ENCODE results near the gene OR4D5. TPM values are rescaled to one million over a fixed set of nuclear protein-coding genes. Genes with fewer than 3 reads are reported as not detected.

OR4D5 gene
- total and polyA plus RNA-seq, 4 donors = 0.19 TPM; not detected in 3

DNA sequence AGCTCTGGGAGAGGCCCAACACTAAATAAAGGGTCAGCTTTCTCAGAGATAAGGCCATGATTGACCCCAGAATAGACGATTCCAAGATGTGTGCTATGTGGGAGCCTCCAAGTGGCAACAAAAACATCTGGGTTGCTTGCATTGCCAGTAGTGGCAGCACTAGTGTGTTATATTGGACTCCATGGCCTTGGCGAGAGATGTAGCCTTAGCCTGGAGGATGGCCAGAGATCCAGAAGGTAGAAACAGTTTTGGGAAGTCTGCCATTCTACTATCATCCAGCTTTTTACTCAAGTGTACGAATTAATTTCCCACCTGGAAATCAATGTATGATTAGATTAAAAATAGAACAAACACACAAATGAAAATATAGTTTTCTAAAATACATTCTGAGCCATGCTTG, 34.5 kb upstream of the OR4D5 start:
- Histone ChIP-seq H3K36me3 (ENCODE audit: control insufficient read depth in 4 of 4, insufficient read depth in 3 of 4, low read depth in 1 of 4, low read length in 3 of 4) (no peaks in the 10 kb centered on the region), H3K9me3 (ENCODE audit: control insufficient read depth in 4 of 4, low read length in 3 of 4) (no peaks in the 10 kb centered on the region), H3K27ac (ENCODE audit: low read depth in 1 of 2, low read length in 2 of 2) (no peak overlapping the region), H3K4me3 (ENCODE audit: low read depth in 1 of 3, low read length in 3 of 3) (no peak overlapping the region), H3K9ac (ENCODE audit: low read depth in 1 of 2, low read length in 2 of 2) (no peak overlapping the region), H3K4me1 (ENCODE audit: control insufficient read depth in 4 of 4, insufficient read depth in 4 of 4, low read length in 3 of 4) (no peaks in the 10 kb centered on the region), H3K27me3 (ENCODE audit: control insufficient read depth in 4 of 4, insufficient read depth in 4 of 4, low read length in 3 of 4) (no peaks in the 10 kb centered on the region)
- no peak for DNase-seq (ENCODE audit: low spot score)
- 53% methylated on average over 3 of the region's 3 CpGs for WGBS
- TF ChIP-seq RAD21 (IDR thresholded peaks at IDR 0.05) = no peak
- TF ChIP-seq HNF4A (conservative IDR thresholded peaks at IDR 0.05) = no peak
- TF ChIP-seq SP1 (IDR thresholded peaks at IDR 0.05) = no peak
- TF ChIP-seq FOXA2 (IDR thresholded peaks at IDR 0.05) = no peak
- TF ChIP-seq, protein P1, sequence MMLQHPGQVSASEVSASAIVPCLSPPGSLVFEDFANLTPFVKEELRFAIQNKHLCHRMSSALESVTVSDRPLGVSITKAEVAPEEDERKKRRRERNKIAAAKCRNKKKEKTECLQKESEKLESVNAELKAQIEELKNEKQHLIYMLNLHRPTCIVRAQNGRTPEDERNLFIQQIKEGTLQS (IDR thresholded peaks at IDR 0.05) = no peak
- TF ChIP-seq JUND (IDR thresholded peaks at IDR 0.05) = no peak
- TF ChIP-seq YY1 (IDR thresholded peaks at IDR 0.05) = no peak
- TF ChIP-seq, protein P2, sequence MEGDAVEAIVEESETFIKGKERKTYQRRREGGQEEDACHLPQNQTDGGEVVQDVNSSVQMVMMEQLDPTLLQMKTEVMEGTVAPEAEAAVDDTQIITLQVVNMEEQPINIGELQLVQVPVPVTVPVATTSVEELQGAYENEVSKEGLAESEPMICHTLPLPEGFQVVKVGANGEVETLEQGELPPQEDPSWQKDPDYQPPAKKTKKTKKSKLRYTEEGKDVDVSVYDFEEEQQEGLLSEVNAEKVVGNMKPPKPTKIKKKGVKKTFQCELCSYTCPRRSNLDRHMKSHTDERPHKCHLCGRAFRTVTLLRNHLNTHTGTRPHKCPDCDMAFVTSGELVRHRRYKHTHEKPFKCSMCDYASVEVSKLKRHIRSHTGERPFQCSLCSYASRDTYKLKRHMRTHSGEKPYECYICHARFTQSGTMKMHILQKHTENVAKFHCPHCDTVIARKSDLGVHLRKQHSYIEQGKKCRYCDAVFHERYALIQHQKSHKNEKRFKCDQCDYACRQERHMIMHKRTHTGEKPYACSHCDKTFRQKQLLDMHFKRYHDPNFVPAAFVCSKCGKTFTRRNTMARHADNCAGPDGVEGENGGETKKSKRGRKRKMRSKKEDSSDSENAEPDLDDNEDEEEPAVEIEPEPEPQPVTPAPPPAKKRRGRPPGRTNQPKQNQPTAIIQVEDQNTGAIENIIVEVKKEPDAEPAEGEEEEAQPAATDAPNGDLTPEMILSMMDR (IDR thresholded peaks at IDR 0.05; ENCODE audit: low read depth, low read length, missing input control) = no peak
- no peak for TF ChIP-seq HNF4G (IDR thresholded peaks at IDR 0.05)
- TF ChIP-seq TAF1 (conservative IDR thresholded peaks at IDR 0.05) = no peak
- TF ChIP-seq, protein P3, sequence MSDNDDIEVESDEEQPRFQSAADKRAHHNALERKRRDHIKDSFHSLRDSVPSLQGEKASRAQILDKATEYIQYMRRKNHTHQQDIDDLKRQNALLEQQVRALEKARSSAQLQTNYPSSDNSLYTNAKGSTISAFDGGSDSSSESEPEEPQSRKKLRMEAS (IDR thresholded peaks at IDR 0.05) = no peak
- TF ChIP-seq FOXA1 (IDR thresholded peaks at IDR 0.05) = no peak
- no peak for TF ChIP-seq RXRA (IDR thresholded peaks at IDR 0.05)
- TF ChIP-seq, protein P4, sequence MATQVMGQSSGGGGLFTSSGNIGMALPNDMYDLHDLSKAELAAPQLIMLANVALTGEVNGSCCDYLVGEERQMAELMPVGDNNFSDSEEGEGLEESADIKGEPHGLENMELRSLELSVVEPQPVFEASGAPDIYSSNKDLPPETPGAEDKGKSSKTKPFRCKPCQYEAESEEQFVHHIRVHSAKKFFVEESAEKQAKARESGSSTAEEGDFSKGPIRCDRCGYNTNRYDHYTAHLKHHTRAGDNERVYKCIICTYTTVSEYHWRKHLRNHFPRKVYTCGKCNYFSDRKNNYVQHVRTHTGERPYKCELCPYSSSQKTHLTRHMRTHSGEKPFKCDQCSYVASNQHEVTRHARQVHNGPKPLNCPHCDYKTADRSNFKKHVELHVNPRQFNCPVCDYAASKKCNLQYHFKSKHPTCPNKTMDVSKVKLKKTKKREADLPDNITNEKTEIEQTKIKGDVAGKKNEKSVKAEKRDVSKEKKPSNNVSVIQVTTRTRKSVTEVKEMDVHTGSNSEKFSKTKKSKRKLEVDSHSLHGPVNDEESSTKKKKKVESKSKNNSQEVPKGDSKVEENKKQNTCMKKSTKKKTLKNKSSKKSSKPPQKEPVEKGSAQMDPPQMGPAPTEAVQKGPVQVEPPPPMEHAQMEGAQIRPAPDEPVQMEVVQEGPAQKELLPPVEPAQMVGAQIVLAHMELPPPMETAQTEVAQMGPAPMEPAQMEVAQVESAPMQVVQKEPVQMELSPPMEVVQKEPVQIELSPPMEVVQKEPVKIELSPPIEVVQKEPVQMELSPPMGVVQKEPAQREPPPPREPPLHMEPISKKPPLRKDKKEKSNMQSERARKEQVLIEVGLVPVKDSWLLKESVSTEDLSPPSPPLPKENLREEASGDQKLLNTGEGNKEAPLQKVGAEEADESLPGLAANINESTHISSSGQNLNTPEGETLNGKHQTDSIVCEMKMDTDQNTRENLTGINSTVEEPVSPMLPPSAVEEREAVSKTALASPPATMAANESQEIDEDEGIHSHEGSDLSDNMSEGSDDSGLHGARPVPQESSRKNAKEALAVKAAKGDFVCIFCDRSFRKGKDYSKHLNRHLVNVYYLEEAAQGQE (IDR thresholded peaks at IDR 0.05) = no peak

DNA sequence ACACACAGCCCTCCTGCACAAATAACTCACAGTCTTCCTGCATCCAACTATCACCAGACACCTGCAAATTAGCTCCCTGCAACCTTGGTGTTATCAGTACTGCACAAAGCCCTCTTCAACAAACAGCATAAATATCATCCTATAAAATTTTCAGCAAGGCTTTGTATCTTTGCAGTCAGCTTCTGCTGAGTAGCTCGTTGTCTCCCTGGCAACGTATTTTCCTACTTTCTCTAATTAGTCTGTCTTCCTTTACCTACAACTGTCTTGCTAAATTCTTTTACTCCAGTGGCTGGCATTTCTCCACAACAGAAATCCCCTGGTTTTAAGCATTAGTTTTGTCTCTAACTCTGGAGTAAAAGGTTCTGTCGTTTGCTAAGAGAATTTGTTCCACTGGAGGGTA, 33.6 kb upstream of the OR4D5 start:
- Histone ChIP-seq H3K36me3 (ENCODE audit: control insufficient read depth in 4 of 4, insufficient read depth in 3 of 4, low read depth in 1 of 4, low read length in 3 of 4) (no peaks in the 10 kb centered on the region), H3K4me3 (ENCODE audit: low read depth in 1 of 3, low read length in 3 of 3) (no peak overlapping the region), H3K27me3 (ENCODE audit: control insufficient read depth in 4 of 4, insufficient read depth in 4 of 4, low read length in 3 of 4) (no peaks in the 10 kb centered on the region), H3K9me3 (ENCODE audit: control insufficient read depth in 4 of 4, low read length in 3 of 4) (no peaks in the 10 kb centered on the region), H3K4me1 (ENCODE audit: control insufficient read depth in 4 of 4, insufficient read depth in 4 of 4, low read length in 3 of 4) (no peaks in the 10 kb centered on the region), H3K27ac (ENCODE audit: low read depth in 1 of 2, low read length in 2 of 2) (no peak overlapping the region), H3K9ac (ENCODE audit: low read depth in 1 of 2, low read length in 2 of 2) (no peak overlapping the region)
- TF ChIP-seq, protein P4 (IDR thresholded peaks at IDR 0.05) = no peak
- TF ChIP-seq FOXA1 (IDR thresholded peaks at IDR 0.05) (no peak), YY1 (IDR thresholded peaks at IDR 0.05) (no peak), RAD21 (IDR thresholded peaks at IDR 0.05) (no peak), SP1 (IDR thresholded peaks at IDR 0.05) (no peak), TAF1 (conservative IDR thresholded peaks at IDR 0.05) (no peak)
- TF ChIP-seq, protein P3 (IDR thresholded peaks at IDR 0.05) = no peak
- TF ChIP-seq, protein P1 (IDR thresholded peaks at IDR 0.05) = no peak
- WGBS = 54% methylated on average over 3 of the region's 3 CpGs
- DNase-seq (ENCODE audit: low spot score) = no peak
